ENCODE measurements around the gene LCT.
A peak's percentile ranks its signal among the peaks of the same experiment; 100 is the strongest.
"Not testable (repeated sequence)": the region's sequence is repeated elsewhere in the genome, so short reads cannot be mapped to it uniquely, and the experiment has no call there.

Gene LCT
- long read RNA-seq, result 0 reads

DNA sequence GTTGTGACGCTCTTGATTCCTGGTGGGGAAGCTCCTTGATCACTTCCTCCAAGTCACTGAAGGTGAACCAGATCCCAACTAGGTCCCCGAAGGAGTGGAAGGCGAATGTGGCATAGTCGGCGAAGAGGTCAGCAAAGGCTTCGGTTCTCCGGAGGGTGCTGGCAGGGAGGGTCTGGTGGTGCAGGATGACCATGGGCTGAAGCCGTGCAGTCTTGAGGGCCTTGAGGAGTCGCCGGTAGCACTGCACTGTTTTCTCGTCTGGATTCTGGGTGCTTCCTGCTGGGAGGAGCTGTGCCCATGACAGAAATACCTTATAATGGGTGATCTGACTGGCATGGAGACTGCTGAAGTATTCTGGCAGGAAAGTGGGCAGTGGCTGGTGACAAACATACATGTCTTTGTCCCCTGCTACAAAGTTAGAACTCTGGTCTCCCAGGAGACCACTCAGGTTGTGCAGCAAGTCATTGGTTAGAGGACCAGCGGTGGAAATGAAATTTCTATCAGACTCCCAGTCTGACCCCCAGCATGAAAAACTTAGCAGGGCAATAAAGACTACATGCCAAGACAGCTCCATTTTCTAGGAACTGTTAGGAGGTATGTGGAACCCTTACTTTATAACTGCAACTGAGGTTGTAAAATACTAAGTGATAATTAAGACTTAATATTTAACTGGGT is at the start of gene LCT:
TSS of gene LCT (minus strand) at position 589 of the 675 bp plus-strand sequence. CDS start at position 574, 15 bp downstream.
- no peaks in the 10 kb centered on the region for H3K27me3 ChIP-seq (ENCODE audit: insufficient read depth, poor library complexity, severe bottlenecking)
- TF ChIP-seq CTCF (IDR thresholded peaks at IDR 0.05; ENCODE audit: insufficient read depth, low read length), result no peak
- TF ChIP-seq, protein P1, sequence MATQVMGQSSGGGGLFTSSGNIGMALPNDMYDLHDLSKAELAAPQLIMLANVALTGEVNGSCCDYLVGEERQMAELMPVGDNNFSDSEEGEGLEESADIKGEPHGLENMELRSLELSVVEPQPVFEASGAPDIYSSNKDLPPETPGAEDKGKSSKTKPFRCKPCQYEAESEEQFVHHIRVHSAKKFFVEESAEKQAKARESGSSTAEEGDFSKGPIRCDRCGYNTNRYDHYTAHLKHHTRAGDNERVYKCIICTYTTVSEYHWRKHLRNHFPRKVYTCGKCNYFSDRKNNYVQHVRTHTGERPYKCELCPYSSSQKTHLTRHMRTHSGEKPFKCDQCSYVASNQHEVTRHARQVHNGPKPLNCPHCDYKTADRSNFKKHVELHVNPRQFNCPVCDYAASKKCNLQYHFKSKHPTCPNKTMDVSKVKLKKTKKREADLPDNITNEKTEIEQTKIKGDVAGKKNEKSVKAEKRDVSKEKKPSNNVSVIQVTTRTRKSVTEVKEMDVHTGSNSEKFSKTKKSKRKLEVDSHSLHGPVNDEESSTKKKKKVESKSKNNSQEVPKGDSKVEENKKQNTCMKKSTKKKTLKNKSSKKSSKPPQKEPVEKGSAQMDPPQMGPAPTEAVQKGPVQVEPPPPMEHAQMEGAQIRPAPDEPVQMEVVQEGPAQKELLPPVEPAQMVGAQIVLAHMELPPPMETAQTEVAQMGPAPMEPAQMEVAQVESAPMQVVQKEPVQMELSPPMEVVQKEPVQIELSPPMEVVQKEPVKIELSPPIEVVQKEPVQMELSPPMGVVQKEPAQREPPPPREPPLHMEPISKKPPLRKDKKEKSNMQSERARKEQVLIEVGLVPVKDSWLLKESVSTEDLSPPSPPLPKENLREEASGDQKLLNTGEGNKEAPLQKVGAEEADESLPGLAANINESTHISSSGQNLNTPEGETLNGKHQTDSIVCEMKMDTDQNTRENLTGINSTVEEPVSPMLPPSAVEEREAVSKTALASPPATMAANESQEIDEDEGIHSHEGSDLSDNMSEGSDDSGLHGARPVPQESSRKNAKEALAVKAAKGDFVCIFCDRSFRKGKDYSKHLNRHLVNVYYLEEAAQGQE (IDR thresholded peaks at IDR 0.05; ENCODE audit: insufficient replicate concordance, low read depth), result no peak
- no peak for TF ChIP-seq SPI1 (IDR thresholded peaks at IDR 0.05; ENCODE audit: borderline replicate concordance, low read depth)
- no peak for TF ChIP-seq GABPA (IDR thresholded peaks at IDR 0.05; ENCODE audit: low read depth)
- no peak for TF ChIP-seq POLR2AphosphoS5 (IDR thresholded peaks at IDR 0.05; ENCODE audit: low read depth)

DNA sequence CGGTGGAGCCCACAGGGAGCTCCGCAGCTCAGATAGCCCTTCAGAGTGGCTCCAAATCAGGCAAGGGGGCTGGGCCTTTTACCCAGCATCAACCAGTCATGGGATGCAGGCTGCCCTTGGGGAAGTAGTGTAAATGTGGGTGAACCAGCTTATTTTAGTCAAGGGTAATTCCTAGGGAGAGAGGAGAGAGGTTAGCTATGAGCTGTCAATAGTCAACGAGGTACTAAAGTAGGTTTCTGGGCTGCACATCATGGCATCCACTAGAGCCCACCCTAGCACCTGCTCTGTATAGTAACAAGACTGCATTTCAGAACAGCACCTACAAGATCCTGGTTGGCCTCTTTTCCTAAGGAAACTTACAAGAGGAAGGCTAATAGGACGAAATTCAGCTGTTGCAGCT is 48.7 kb upstream of the LCT start:
- Histone ChIP-seq H3K4me3 (replicated peaks; ENCODE audit: insufficient read depth, low read length) (no peak overlapping the region), H3K27ac (replicated peaks) (no peak overlapping the region), H3K27me3 (ENCODE audit: insufficient read depth, poor library complexity, severe bottlenecking) (no peaks in the 10 kb centered on the region)
- no peak for DNase-seq (ENCODE audit: low read depth in 1 of 2, low spot score in 1 of 2)
- TF ChIP-seq CTCF (IDR thresholded peaks at IDR 0.05; ENCODE audit: insufficient read depth, low read length) (no peak), GABPA (IDR thresholded peaks at IDR 0.05; ENCODE audit: low read depth) (no peak), SPI1 (IDR thresholded peaks at IDR 0.05; ENCODE audit: borderline replicate concordance, low read depth) (no peak), POLR2AphosphoS5 (IDR thresholded peaks at IDR 0.05; ENCODE audit: low read depth) (no peak)
- TF ChIP-seq, protein P1 (IDR thresholded peaks at IDR 0.05; ENCODE audit: insufficient replicate concordance, low read depth), result no peak

More for the DNA sequence above, at the start of gene LCT:
- Histone ChIP-seq H3K4me3 (replicated peaks; ENCODE audit: insufficient read depth, low read length) (no peak within 1 kb of the TSS), H3K27ac (replicated peaks) (no peak within 1 kb of the TSS)
- DNase-seq (ENCODE audit: low read depth in 1 of 2, low spot score in 1 of 2), result no peak

GRCh38 chr2:135882415-135882814 is 45.4 kb upstream of the LCT start:
- no peak overlapping the region for H3K27ac ChIP-seq (replicated peaks)
- TF ChIP-seq GABPA (IDR thresholded peaks at IDR 0.05; ENCODE audit: low read depth) (no peak), CTCF (IDR thresholded peaks at IDR 0.05; ENCODE audit: insufficient read depth, low read length) (no peak), SPI1 (IDR thresholded peaks at IDR 0.05; ENCODE audit: borderline replicate concordance, low read depth) (no peak)
- no peaks in the 10 kb centered on the region for H3K27me3 ChIP-seq (ENCODE audit: insufficient read depth, poor library complexity, severe bottlenecking)
- no peak overlapping the region for H3K4me3 ChIP-seq (replicated peaks; ENCODE audit: insufficient read depth, low read length)
- DNase-seq (ENCODE audit: low read depth in 1 of 2, low spot score in 1 of 2), result no peak

- DNase-seq (ENCODE audit: low read depth in 1 of 2, low spot score in 1 of 2); H3K27me3 ChIP-seq (ENCODE audit: insufficient read depth, poor library complexity, severe bottlenecking): not testable (repeated sequence)
- Histone ChIP-seq H3K4me3 (replicated peaks; ENCODE audit: insufficient read depth, low read length) (peak overlapping the region; percentile 69), H3K27ac (replicated peaks) (peak overlapping the region; percentile 93)
Measured at GRCh38 chr2:135876770-135877169, 39.8 kb upstream of the LCT start.
